ENCODE measurements around the gene MTCL1.

GRCh38 chr18:8818982-8819381 lies 113.6 kb downstream of the MTCL1 start:
- TF ChIP-seq CTCF (IDR thresholded peaks at IDR 0.05; ENCODE audit: low read length) = no peak
- no peak for TF ChIP-seq EZH2 (IDR thresholded peaks at IDR 0.05; ENCODE audit: borderline replicate concordance, low read length)
